ENCODE results near the gene SLC9A8.

DNA sequence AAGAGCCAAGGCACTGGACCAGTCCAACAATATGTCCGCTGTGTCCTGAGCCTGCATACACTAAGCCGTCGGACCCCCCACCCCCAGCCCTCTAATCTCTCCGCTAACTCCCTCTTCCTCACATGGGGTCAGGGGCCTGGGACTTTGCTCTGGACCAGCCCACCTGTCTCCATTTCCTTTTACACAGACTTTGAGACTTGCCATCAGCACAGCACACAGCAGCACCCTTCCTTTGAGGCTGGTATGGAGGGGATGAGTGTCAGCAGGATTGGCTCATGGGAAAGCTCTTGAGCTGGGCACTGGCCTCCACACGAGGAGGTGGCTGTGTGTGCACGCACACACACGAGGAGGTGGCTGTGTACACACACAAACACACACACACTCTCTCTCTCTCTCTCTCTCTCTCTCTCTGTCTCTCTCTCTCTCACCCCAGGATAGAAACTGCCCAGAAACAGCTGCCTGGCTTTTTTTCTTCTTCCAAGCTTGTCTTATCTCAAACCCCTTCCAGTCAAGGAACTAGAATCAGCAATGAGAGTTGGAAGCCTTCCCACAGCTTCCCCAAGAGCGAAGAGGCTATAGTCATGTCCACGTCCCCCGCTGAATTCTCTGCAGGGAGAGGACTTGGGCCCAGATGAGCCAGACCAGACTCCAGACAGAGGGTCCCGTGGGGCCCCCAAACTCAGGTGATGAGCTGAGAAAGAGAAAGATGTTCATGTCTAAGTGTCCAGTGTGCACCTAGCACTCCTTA, 18.6 kb downstream of the SLC9A8 start:
- TF ChIP-seq, protein P1, sequence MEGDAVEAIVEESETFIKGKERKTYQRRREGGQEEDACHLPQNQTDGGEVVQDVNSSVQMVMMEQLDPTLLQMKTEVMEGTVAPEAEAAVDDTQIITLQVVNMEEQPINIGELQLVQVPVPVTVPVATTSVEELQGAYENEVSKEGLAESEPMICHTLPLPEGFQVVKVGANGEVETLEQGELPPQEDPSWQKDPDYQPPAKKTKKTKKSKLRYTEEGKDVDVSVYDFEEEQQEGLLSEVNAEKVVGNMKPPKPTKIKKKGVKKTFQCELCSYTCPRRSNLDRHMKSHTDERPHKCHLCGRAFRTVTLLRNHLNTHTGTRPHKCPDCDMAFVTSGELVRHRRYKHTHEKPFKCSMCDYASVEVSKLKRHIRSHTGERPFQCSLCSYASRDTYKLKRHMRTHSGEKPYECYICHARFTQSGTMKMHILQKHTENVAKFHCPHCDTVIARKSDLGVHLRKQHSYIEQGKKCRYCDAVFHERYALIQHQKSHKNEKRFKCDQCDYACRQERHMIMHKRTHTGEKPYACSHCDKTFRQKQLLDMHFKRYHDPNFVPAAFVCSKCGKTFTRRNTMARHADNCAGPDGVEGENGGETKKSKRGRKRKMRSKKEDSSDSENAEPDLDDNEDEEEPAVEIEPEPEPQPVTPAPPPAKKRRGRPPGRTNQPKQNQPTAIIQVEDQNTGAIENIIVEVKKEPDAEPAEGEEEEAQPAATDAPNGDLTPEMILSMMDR (IDR thresholded peaks at IDR 0.05; ENCODE audit: borderline replicate concordance, extremely low read depth, low read length, poor library complexity, severe bottlenecking) = no peak
- no peak for TF ChIP-seq EZH2 (IDR thresholded peaks at IDR 0.05; ENCODE audit: borderline replicate concordance, low read depth, low read length, severe bottlenecking)
